ENCODE results near the gene SLC25A43.

Gene SLC25A43

GRCh38 chrX:119500061-119500800, 101.1 kb downstream of the SLC25A43 start:
- TF ChIP-seq, protein P1, sequence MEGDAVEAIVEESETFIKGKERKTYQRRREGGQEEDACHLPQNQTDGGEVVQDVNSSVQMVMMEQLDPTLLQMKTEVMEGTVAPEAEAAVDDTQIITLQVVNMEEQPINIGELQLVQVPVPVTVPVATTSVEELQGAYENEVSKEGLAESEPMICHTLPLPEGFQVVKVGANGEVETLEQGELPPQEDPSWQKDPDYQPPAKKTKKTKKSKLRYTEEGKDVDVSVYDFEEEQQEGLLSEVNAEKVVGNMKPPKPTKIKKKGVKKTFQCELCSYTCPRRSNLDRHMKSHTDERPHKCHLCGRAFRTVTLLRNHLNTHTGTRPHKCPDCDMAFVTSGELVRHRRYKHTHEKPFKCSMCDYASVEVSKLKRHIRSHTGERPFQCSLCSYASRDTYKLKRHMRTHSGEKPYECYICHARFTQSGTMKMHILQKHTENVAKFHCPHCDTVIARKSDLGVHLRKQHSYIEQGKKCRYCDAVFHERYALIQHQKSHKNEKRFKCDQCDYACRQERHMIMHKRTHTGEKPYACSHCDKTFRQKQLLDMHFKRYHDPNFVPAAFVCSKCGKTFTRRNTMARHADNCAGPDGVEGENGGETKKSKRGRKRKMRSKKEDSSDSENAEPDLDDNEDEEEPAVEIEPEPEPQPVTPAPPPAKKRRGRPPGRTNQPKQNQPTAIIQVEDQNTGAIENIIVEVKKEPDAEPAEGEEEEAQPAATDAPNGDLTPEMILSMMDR (IDR thresholded peaks at IDR 0.05; ENCODE audit: control insufficient read depth, extremely low read depth, insufficient read depth), result no peak
- DNase-seq (ENCODE audit: low read depth), result no peak

DNA sequence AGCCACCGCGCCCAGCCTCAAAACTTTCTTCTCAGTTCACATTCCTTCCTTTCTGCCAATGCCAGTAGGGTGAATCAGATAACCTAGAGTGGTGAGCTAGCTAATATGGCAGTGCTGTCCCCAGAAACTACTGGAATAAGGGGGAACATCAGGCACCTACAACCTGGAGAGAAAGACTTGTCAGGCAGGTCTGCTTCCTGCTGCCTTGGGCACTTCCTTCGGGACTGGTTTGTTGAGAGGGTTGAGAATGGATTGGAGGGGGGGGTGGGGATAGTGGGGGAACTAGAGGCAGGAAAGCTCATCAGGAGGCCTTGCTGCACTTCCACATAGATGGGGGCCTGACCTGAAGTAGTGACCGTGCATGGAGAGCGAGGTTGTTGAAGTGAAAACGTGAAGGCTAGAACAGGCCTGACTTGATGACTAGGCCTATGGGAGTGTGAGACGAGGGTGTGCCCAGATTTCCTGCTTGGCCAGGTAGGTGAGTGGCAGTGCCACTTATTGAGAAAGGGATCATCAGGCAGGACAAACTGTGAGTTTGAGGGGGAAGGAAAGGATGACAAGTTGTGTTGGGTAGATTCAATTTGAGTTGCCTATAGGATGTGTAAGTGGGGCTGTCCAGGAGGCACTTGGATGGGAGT, 102.5 kb downstream of the SLC25A43 start:
- DNase-seq (ENCODE audit: low read depth), result no peak
- TF ChIP-seq, protein P1 (IDR thresholded peaks at IDR 0.05; ENCODE audit: control insufficient read depth, extremely low read depth, insufficient read depth), result no peak
- no peak overlapping the region for H3K4me3 ChIP-seq (ENCODE audit: low read depth, low read length)

More at GRCh38 chrX:119500061-119500800, 101.1 kb downstream of the SLC25A43 start:
- no peak overlapping the region for H3K4me3 ChIP-seq (ENCODE audit: low read depth, low read length)

- TF ChIP-seq, protein P1 (IDR thresholded peaks at IDR 0.05; ENCODE audit: control insufficient read depth, extremely low read depth, insufficient read depth), result no peak
- no peak overlapping the region for H3K4me3 ChIP-seq (ENCODE audit: low read depth, low read length)
- DNase-seq (ENCODE audit: low read depth), result no peak
Measured at GRCh38 chrX:119502727-119503483, 103.8 kb downstream of the SLC25A43 start.

DNA sequence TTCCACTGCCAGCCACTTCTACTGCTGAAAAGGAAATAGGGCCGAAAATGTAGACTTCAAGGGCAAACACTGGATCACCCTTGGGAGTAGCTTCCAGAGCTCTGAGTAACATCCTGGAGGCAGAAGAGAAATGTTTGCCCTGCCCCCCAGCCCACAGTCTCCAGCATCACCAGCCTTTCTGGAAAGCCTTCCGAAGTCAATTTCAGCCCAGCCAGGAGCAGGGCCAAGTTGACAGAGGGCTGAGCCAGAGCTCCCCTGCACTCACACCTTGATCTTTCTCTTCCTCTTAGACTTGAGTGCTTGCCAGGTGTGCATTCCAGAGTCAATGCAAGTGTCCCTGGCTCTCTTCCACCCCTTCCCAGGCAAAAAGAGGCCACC, 104.3 kb downstream of the SLC25A43 start:
- TF ChIP-seq, protein P1 (IDR thresholded peaks at IDR 0.05; ENCODE audit: control insufficient read depth, extremely low read depth, insufficient read depth), result no peak
- no peak overlapping the region for H3K4me3 ChIP-seq (ENCODE audit: low read depth, low read length)
- DNase-seq (ENCODE audit: low read depth), result no peak
